ENCODE measurements around the gene RSRC1. TPM values are rescaled to one million over a fixed set of nuclear protein-coding genes. Genes with fewer than 3 reads are reported as not detected.
A peak's percentile ranks its signal among the peaks of the same experiment; 100 is the strongest.

Gene RSRC1
- polyA plus RNA-seq, 4 donors: 31.8 to 35.4 (median 33.3) TPM

- no peak for DNase-seq (ENCODE audit: low read depth in 4 of 4, low spot score in 2 of 4)
Measured at GRCh38 chr3:158563076-158563475, 453.2 kb downstream of the RSRC1 start.

GRCh38 chr3:158565076-158565475, 455.2 kb downstream of the RSRC1 start:
- DNase-seq (ENCODE audit: low read depth in 4 of 4, low spot score in 2 of 4): no peak

DNA sequence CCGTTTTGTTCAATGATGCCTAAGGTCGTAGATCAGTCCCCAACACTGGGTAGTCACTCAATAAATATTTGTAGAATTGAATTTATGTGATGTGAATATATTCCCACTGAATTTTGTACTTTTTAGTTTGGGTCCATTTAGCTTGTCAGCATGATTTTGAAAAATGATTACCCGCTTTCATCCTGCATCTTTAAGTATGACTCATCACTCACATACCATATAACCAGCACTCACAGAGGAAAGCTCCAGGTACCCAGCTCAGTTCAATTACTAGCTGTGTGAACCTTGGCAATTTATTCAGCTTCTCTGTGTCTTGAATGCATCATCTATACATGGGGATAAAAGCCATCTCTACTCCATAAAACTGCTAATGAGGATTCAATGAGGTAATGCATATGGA, 458.9 kb downstream of the RSRC1 start:
- DNase-seq (ENCODE audit: low read depth in 4 of 4, low spot score in 2 of 4): no peak

- no peak for DNase-seq (ENCODE audit: low read depth in 4 of 4, low spot score in 2 of 4)
Measured at GRCh38 chr3:158569794-158570193, 459.9 kb downstream of the RSRC1 start.

- DNase-seq (ENCODE audit: low read depth in 4 of 4, low spot score in 2 of 4): peak; percentile 77 to 94 (median 92)
Measured at GRCh38 chr3:158570999-158571702, 461.3 kb downstream of the RSRC1 start, which contains the start of gene MLF1. Gene MLF1 (plus strand): TSS chr3:158571194. CDS start chr3:158571301, 107 bp downstream.

- DNase-seq (ENCODE audit: low read depth in 4 of 4, low spot score in 2 of 4): no peak
Measured at GRCh38 chr3:158571969-158572765, 462.3 kb downstream of the RSRC1 start.

GRCh38 chr3:158572766-158573060, 462.8 kb downstream of the RSRC1 start:
- no peak for DNase-seq (ENCODE audit: low read depth in 4 of 4, low spot score in 2 of 4)

DNA sequence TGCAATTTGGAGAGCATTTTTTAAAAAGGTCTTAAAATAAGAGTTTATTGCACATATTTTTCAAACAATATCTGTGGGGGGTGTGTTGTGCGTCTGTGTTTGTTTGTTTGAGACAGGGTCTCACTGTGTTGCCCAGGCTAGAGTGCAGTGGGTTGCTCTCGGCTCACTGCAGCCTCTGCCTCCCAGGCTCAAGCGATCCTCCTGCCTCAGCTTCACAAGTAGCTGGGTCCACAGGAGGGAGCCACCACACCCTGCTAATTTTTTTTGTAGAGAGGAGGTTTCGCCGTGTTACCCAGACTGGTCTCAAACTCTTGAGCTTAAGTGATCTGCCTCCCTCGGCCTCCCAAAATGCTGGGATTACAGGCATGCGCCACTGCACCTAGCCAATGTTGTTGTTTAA, 463.8 kb downstream of the RSRC1 start:
- DNase-seq (ENCODE audit: low read depth in 4 of 4, low spot score in 2 of 4): no peak

DNA sequence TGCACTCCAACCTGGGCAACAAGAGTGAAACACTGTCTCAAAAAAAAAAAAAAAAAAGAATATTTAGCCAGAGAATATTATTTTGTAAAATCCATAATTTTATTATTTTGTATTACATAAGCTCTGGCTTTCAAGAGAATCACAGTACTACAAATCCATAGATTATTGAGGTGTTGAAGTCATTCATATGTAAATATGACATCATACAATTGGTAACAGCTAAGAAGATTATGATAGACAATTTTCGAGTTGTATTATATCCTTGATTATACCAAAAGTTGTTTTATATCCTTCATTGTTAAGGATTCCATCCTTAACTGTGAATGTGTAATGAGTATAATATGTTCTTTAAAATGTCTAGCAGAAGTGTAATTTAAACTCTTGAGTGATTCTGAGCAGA, 464.8 kb downstream of the RSRC1 start:
- DNase-seq (ENCODE audit: low read depth in 4 of 4, low spot score in 2 of 4): no peak

GRCh38 chr3:158590223-158590622, 480.3 kb downstream of the RSRC1 start:
- DNase-seq (ENCODE audit: low read depth in 4 of 4, low spot score in 2 of 4): no peak

Other genes with a start within 250 kb of the RSRC1 start
- gene SHOX2, start 3.7 kb upstream of the RSRC1 start, polyA plus RNA-seq (ENCODE audit: insufficient read length in 4 of 4): under 1 TPM in 1 of 4 donors, not detected in 3; 0.08 TPM